Stimulated activated CD4-positive, alpha-beta T cell treated with anti-CD3 and anti-CD28 coated beads, TNF-alpha, amount 100 ng/mL, for 48 hours (primary cell): ENCODE data around the gene VSIG2.

Experiments
- DNase-seq, 3 donors: peaks; one replicate each; pipeline ENCODE4 v3.0.0-alpha.2; 2020; ENCODE audit warnings: low read depth in 3 of 3

The VSIG2 gene

GRCh38 chr11:124763156-124763947, 11.3 kb upstream of the VSIG2 start:
- peak; percentile 65 to 80 (median 67) for DNase-seq

GRCh38 chr11:124762624-124763155, 10.6 kb upstream of the VSIG2 start:
- DNase-seq, result no peak

GRCh38 chr11:124762105-124762623, 10.1 kb upstream of the VSIG2 start, which contains the start of gene ESAM:
Gene ESAM, minus strand, starts transcription at chr11:124762290. Its CDS starts 136 bp downstream, at chr11:124762154.
- DNase-seq, result peak in 2 of 3 donors; percentile 34 to 59

GRCh38 chr11:124761301-124762104, 9.4 kb upstream of the VSIG2 start:
- DNase-seq, result no peak

GRCh38 chr11:124760806-124761205, 8.8 kb upstream of the VSIG2 start:
- DNase-seq, result no peak

- no peak for DNase-seq
Measured at GRCh38 chr11:124760205-124760652, 8.2 kb upstream of the VSIG2 start.

- no peak for DNase-seq
Measured at GRCh38 chr11:124759266-124760204, 7.5 kb upstream of the VSIG2 start.

- DNase-seq, result peak; percentile 43 to 67 (median 56)
Measured at GRCh38 chr11:124758355-124759265, 6.6 kb upstream of the VSIG2 start.

GRCh38 chr11:124757320-124757719, 5.3 kb upstream of the VSIG2 start:
- no peak for DNase-seq

- no peak for DNase-seq
Measured at GRCh38 chr11:124756753-124757227, 4.7 kb upstream of the VSIG2 start.

GRCh38 chr11:124756033-124756752, 4.1 kb upstream of the VSIG2 start:
- DNase-seq, result no peak

- DNase-seq, result no peak
Measured at GRCh38 chr11:124754710-124755109, 2.7 kb upstream of the VSIG2 start.

- DNase-seq, result no peak
Measured at GRCh38 chr11:124754309-124754708, 2.3 kb upstream of the VSIG2 start.

- DNase-seq, result no peak
Measured at GRCh38 chr11:124753624-124754023, 1.6 kb upstream of the VSIG2 start.

GRCh38 chr11:124753205-124753604, 1.1 kb upstream of the VSIG2 start:
- DNase-seq, result no peak

GRCh38 chr11:124752471-124753102, 532 bp upstream of the VSIG2 start:
- DNase-seq, result no peak

- no peak for DNase-seq
Measured at GRCh38 chr11:124751391-124751740, 689 bp downstream of the VSIG2 start.

- DNase-seq, result no peak
Measured at GRCh38 chr11:124749912-124750311, 2.1 kb downstream of the VSIG2 start.
